T-helper 1 cell (primary cell): ENCODE measurements around the gene RYR3.

Source experiments
- DNase-seq, 5 donors: peaks; one replicate each; pipeline ENCODE4 v3.0.0-alpha.2; 2012 to 2020

The RYR3 gene

GRCh38 chr15:33392453-33392852 lies 81.7 kb downstream of the RYR3 start:
- no peak for DNase-seq

DNA sequence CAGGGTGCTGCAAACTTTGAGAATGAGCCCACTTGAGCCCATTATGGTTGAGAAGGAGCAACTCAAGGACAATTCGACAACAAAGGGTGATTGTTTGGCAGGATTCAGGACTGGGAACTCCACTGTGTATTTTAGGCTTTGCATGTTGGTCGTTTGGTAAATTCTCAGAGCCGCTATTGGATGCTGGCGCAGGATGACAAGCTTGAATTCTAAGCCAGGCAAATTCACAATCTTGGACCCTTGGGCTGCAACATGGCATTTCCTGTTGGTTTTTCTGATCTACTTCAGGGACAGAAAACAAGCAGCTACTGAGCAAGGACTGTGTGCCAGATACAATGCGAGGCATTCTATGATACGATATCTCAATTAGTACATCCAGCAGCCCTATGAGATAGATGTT lies 82.8 kb downstream of the RYR3 start:
- DNase-seq = no peak

DNA sequence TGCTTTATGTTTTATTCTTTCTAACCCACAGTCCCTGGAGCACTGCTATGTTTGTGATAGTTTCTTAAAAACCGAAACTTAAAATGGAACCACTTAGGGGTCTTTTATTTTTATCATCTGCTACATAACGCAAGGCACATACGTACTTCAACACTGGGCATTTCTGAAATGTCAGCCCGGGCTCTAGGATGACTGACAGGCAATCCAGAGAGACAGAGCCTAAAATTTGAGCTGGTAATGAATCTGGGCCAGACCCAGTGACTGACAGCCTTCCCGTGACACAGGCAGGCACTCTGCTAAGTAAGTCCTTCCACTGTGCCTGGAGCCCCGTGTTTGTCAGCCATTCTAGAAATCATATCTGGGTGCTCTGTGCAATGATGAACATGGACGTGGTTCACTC lies 84.6 kb downstream of the RYR3 start:
- no peak for DNase-seq

DNA sequence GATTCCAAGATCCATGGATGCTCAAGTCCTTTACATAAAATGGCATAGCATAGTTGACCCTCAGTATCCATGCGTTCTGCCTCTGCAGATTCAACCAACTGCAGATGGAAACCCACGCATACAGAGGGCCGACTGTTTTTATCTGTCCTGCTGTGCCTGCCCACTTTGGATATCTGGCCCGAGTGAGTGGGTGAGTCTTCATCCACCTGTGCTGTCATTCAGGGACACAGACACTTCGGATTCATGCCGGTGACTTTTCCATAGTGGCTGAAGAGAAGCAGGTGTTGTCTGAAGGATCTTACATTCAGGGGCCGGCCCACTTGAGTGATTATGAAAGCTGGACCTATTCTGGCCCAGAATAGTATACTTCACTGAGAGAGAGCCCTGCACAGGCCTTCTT lies 85.1 kb downstream of the RYR3 start:
- no peak for DNase-seq

- DNase-seq = no peak
These were observed 85.7 kb downstream of the RYR3 start for GRCh38 chr15:33396475-33396874.

DNA sequence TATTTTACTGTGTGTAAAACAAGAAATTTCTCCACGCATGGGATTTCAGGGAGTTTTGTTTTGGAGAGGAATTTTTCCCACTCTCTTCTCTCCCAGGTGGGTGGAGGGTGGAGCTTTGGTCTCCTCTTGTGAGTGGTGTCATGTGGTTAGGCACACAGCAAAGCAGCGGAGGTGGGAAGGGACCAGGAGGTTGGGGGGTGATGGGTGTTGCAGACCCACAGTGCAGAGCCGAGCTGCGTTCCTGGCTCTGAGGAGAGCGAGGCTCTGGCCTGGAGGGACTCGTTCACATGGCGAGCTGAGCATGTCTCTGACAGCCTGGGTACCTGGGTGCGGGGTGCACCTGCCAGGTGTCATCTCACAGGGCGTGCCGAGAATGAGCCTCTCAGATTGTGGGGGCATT lies 87.8 kb downstream of the RYR3 start:
- no peak for DNase-seq

GRCh38 chr15:33400941-33401340 lies 90.2 kb downstream of the RYR3 start:
- no peak for DNase-seq

DNA sequence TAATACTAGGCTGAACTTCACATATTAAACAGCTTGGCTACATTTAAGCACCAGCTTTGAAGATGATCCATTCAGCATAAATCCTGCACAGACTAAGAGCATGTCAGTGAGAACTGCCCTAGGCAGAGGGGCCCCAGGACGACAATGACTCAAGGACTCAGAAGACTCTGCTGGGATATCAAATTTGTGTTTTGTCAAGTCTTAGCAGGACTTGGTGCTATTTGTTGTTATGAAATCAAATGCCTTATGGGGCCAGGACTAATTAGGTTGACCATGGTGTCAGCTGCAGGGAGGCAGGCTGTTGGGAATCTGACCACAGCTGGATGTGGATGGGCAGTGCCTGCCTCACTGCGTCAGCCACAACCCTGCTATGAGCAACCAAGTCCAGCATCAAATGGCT lies 91.8 kb downstream of the RYR3 start:
- DNase-seq = no peak

DNA sequence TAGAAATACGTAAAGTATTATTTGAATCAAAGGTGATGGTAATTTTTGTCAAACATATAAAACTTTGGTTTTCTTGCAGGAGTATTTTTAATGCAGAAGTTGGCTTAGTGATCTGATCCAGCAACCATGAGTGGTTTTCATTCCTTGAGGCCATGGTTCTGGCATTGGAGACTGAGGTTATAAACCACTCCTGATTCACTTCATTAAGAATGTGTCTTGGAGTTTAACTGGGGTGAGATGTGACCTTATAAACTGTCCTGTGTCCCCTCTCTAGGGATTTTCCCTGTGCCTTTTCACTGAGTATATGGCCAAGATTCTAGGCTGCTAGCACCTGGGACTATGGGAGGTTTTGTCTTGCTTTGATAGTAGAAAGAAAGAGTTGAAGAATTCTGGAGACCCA lies 94.3 kb downstream of the RYR3 start:
- DNase-seq = no peak

DNA sequence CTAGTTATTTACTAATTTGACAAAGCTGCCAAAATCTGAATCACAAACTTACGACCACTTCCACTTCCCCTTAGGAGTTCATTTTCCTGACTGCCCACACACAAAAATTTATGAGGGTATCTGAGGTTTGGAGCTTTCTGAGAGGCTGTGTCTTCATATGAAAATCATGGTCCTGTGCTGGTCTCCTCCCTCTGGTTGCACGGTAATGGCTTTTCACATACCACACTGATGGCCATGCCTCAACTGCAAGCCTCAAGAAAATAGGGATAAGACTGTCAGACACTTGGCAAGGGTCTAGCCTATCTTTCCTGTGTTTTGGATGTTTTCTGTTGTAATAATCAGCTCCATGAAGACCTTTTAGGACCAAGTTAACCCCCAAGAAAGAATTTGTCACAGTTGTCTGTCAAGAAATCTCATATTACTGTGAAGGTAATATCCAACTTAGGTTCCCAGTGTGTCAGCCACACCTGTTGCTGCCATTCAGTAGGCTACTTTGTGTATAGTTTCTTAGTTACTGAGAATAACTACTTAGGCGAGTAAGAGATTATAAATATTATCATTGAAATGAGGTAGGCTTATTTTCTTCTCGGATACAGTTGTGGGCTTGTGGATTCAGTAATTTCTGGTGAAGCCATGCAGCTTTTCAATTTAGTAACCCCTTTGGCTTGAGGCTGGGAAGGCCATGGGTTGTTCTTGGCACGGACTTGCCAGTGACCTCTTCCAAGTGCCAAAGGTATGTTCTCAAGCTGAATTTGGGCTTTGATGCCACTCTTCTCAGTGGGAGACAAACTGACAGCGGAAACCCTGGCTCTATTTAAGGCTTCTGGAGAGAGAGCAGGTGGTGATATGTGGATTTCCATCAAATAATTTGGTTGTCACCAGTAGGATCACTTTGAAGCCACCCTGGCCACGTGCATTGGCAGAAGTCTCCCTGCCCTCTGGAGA lies 101.1 kb downstream of the RYR3 start:
- no peak for DNase-seq

GRCh38 chr15:33419701-33420100 lies 108.9 kb downstream of the RYR3 start:
- DNase-seq = no peak

- DNase-seq = no peak
These were observed 113.3 kb downstream of the RYR3 start for GRCh38 chr15:33424025-33424424.

DNA sequence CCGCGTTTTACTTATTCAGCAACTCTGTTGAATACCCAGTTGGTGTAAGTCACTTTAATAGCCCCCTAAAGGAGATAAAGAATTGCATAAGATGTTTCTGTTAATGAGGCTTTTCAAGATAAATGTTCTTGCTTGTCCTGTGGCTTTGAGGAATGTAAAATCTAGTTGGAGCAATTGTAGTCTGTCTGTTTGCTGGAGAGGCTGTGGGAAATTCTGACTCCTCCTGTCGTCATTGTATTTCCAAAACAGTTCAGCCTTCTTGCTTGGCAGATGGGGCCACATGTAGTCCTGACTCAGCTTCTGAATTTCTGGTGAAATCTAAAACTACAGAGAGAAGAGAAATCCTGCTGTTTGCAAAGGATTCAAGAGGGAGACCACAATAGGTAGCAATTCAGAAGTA lies 114.4 kb downstream of the RYR3 start:
- DNase-seq = no peak

- DNase-seq = no peak
These were observed 119.8 kb downstream of the RYR3 start for GRCh38 chr15:33430577-33430976.

GRCh38 chr15:33433821-33434220 lies 123.1 kb downstream of the RYR3 start:
- DNase-seq = no peak

DNA sequence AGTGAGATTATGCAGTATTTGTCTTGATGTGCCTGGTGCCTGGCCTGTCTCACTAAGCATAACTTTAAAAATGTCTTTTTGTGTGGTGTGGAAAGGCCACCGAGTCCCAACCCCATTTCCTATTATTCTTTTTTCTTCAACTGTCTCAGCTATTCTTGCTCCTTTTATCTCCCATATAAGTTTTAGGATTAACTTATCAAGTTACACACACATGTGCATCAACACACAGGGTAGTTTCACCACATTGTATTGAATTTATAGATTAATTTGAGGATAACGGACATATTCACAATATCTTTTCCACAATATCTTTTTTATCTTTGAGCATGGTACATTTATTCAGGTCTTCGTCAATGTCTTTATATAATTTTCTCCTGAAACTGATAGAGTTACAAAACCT lies 127.6 kb downstream of the RYR3 start:
- no peak for DNase-seq

- DNase-seq = no peak
These were observed 130.1 kb downstream of the RYR3 start for GRCh38 chr15:33440900-33441299.

- DNase-seq = no peak
These were observed 131.7 kb downstream of the RYR3 start for GRCh38 chr15:33442449-33442848.

DNA sequence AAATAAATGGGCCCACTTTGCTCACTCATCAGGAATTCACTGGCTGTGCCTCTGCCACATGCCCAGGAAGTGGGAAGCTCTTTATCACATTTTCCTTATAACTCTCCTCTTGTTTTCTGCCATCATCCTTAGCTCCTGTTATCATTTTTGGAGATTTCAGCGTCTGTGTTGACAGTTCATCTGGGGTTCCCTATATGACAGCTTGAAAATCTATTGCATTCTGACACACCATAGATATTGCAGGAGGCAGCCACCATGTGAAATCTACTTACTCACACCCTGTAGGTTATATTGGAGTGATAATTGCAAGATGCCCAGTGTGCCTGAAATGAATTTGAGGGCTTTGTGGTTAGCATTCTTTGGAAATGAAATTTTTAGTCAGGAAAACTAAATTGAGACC lies 132.9 kb downstream of the RYR3 start:
- no peak for DNase-seq

DNA sequence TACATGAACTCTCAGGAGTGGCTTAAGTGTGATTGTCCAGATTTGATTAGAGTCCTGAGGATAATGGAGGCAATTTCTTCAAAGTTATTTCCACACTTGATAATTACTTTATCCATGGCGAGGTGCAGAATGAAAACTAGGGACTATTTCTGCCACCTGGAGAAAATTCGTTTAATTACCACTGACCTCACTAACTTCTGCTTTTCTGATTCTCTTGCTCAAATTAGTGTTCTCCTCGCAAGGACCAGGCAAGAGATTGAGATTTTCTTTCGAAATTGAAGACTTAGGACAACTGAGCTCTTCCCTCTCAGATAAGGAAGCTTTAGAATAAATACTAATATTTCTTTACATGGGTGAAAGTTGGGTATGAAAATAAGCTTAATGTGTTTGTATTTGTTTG lies 135.2 kb downstream of the RYR3 start:
- DNase-seq = no peak

DNA sequence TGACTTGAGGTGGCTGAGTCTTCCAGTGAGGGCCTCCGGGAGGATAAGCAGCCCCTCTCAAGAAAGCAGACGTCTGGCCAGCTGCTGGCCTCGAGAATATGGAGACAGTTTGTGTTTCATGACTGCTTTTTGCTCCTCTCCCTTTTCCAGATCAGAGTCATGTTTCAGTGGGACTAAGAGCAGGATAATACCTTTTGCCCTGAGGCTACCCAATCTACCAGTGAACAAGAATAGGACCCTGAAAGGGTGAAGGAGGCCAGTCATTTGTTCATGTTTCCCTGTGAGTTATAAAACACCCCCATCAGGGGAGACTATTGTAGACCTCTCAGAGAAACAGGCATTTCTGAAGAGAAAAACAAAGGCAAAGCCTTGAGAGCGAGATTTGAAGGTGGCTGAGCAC lies 137.4 kb downstream of the RYR3 start:
- no peak for DNase-seq

DNA sequence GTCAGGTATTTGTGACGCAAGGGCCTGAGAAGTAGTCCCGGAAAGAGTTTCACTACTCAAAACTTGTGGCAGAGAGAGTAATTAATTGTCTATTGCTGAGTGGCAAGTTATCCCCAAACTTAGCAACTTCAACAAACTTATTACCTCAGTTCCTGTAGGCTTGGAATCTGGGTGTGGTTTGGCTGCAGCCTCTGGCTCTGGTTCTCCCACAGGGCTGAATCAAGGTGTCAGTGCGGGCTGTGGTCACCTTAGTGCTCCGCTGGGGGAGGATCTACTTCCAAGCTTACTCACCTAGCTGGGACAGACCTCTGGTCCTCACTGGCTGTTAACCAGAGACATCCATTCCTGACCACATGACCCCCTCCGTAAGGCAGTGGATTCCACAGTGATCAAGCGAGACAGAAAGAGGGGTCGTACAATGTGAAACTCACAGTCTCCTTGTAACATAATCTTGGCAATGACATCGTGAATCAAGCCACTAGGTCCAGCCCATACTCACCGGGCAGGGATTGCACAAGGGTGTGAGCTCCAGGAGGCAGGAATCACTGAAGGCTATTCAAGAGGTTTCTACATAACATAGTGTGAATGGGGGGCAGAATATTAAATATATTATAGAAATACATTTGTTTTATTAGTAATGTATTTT lies 138.3 kb downstream of the RYR3 start:
- DNase-seq = no peak

DNA sequence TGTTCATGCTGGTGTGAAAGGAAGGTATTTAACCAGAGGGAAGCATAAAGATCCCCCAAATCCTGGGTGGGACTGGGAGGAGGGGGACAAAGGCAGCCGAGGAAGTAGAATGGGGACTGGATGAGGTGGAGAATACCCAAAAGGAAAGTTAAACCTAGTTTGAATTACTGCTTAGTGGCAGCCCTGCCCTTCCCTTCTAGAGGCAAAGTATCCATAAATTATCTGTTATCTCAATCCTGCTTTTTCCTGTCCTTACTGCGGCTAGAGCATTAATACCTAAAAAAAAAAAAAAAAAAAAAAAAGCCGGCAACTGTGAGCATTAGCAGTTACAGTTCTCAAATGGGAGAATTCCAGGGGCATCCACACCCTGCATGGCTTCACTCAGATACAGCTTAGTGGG lies 139.0 kb downstream of the RYR3 start:
- no peak for DNase-seq

- DNase-seq = no peak
These were observed 140.6 kb downstream of the RYR3 start for GRCh38 chr15:33451385-33451784.
